ENCODE data around the gene PGAP1. TPM values are rescaled to one million over a fixed set of nuclear protein-coding genes. Genes with fewer than 3 reads are reported as not detected.
A peak's percentile ranks its signal among the peaks of the same experiment; 100 is the strongest.

Gene PGAP1
- total and polyA plus RNA-seq, 9 of the 15 experiments (the other 6 are each of a cell fraction or from before 2014, with no cell fraction given), result 0.08 to 0.73 (median 0.52) TPM

- H3K27me3 ChIP-seq (ENCODE audit: control insufficient read depth in 2 of 2, insufficient read depth in 2 of 2, low read length in 2 of 2), result no peaks in the 10 kb centered on the region
- H3K4me2 ChIP-seq (ENCODE audit: insufficient read depth, low read length), result peak overlapping the region; percentile 74; the same call in 1 of the 2 replicates
- no peaks in the 10 kb centered on the region for H3K9me1 ChIP-seq (ENCODE audit: control insufficient read depth, insufficient read depth, low read length)
- H3K36me3 ChIP-seq (ENCODE audit: control insufficient read depth, insufficient read depth, low read length), result peaks cover 29% of the 10 kb centered on the region
- no peaks in the 10 kb centered on the region for H4K20me1 ChIP-seq (replicated peaks; ENCODE audit: control insufficient read depth, insufficient read depth, low read length)
- FAIRE-seq (no peak), DNase-seq (ENCODE audit: extremely low read depth in 1 of 4, low spot score in 3 of 4) (peak in 3 of 4 experiments; percentile 5 to 9 (median 7)), ATAC-seq (peak; percentile 47)
- peak overlapping the region; percentile 63 for H3K27ac ChIP-seq (ENCODE audit: extremely low read depth, low read depth, low read length)
- H3K9ac ChIP-seq (ENCODE audit: insufficient read depth in 1 of 2, low read depth in 2 of 2, low read length in 2 of 2), result peak overlapping the region; percentile 75 to 89
- CTCF ChIA-PET (ENCODE audit: low intra/inter-chr PET ratio), result no interaction called here
- WGBS (ENCODE audit: insufficient coverage, low coverage, missing lambda C conversion rate), result 0% methylated on average over 9 of the region's 10 CpGs
- TF ChIP-seq, protein P1, sequence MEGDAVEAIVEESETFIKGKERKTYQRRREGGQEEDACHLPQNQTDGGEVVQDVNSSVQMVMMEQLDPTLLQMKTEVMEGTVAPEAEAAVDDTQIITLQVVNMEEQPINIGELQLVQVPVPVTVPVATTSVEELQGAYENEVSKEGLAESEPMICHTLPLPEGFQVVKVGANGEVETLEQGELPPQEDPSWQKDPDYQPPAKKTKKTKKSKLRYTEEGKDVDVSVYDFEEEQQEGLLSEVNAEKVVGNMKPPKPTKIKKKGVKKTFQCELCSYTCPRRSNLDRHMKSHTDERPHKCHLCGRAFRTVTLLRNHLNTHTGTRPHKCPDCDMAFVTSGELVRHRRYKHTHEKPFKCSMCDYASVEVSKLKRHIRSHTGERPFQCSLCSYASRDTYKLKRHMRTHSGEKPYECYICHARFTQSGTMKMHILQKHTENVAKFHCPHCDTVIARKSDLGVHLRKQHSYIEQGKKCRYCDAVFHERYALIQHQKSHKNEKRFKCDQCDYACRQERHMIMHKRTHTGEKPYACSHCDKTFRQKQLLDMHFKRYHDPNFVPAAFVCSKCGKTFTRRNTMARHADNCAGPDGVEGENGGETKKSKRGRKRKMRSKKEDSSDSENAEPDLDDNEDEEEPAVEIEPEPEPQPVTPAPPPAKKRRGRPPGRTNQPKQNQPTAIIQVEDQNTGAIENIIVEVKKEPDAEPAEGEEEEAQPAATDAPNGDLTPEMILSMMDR (IDR thresholded peaks at IDR 0.05 in 2 of 3, conservative IDR thresholded peaks at IDR 0.05 in 1 of 3; ENCODE audit: insufficient read depth in 2 of 3, low read depth in 1 of 3, low read length in 3 of 3), result no peak
- TF ChIP-seq ZNF24 (IDR thresholded peaks at IDR 0.05), result no peak
- TF ChIP-seq ZNF512 (tag; IDR thresholded peaks at IDR 0.05), result peak; percentile 16; the same call in 1 of the 2 replicates
- no peak for TF ChIP-seq CBFB (CRISPR knock-in tag; IDR thresholded peaks at IDR 0.05)
- no peak for TF ChIP-seq PHF8 (IDR thresholded peaks at IDR 0.05; ENCODE audit: borderline replicate concordance, low read length)
- no peak for TF ChIP-seq FOS (IDR thresholded peaks at IDR 0.05; ENCODE audit: extremely low read depth, insufficient read length)
- 0 out of 2 replicates have a peak, but pooled peaks have one; percentile 15 for TF ChIP-seq LCOR (CRISPR knock-in tag; IDR thresholded peaks at IDR 0.05)
- TF ChIP-seq CBX8 (IDR thresholded peaks at IDR 0.05; ENCODE audit: borderline replicate concordance, extremely low read depth, low read depth, low read length, poor library complexity, severe bottlenecking), result no peak
- POLR2A ChIA-PET, result interaction anchor here (0.9 to 1.4 kb wide), 2 partner anchors 9 to 84 kb away, joined by 3 to 13 read pairs; no protein-coding TSS in a partner anchor
- in situ Hi-C loops (cut with MboI) (no loop called here), intact Hi-C loops (cut with micrococcal nuclease) (no loop called here)
- peaks cover 0 to 2% of the 10 kb centered on the region in 2 experiments; a peak in 2 of 5 replicates for H3K4me1 ChIP-seq (replicated peaks in 1 of 2; ENCODE audit: control insufficient read depth in 2 of 2, insufficient read depth in 2 of 2, low read length in 2 of 2)
- BruUV-seq (replicated peaks), result TSS peak; percentile 76
- no peaks in the 10 kb centered on the region for H3K9me3 ChIP-seq (replicated peaks; ENCODE audit: control insufficient read depth, insufficient read depth, low read depth, low read length)
- H3K4me3 ChIP-seq, result peak overlapping the region; percentile 81
- H3K79me2 ChIP-seq (ENCODE audit: control insufficient read depth, insufficient read depth, low read length), result peaks cover 21% of the 10 kb centered on the region
- H2AFZ ChIP-seq (ENCODE audit: low read depth, low read length), result peak overlapping the region; percentile 73
Measured at GRCh38 chr2:196798980-196799379, 127.5 kb downstream of the PGAP1 start.
